Subcutaneous adipose tissue (tissue), 4 donors: ENCODE data around the gene NOL3. TPM values are rescaled to one million over a fixed set of nuclear protein-coding genes. Genes with fewer than 3 reads are reported as not detected.

ENCODE experiments used
- total RNA-seq, 4 donors: library from RNA; depleted of rRNA; stranded (reverse); fragments of >200 nt; gene quantifications; one replicate each; pipeline ENCODE4 v1.1.0, GENCODE V29; 2016
- TF ChIP-seq, protein P1 (sequence below): fragments of 450-650 bp; IDR thresholded peaks from one replicate; pipeline ENCODE4 v1.5.1; 2016; ENCODE audit warnings: low read depth, mild to moderate bottlenecking, control low read depth, antibody characterized with exemption, moderate library complexity

NOL3 gene
- total RNA-seq, 4 donors from 2014 or later: 22.9 to 106 (median 57.4) TPM

- TF ChIP-seq, protein P1, sequence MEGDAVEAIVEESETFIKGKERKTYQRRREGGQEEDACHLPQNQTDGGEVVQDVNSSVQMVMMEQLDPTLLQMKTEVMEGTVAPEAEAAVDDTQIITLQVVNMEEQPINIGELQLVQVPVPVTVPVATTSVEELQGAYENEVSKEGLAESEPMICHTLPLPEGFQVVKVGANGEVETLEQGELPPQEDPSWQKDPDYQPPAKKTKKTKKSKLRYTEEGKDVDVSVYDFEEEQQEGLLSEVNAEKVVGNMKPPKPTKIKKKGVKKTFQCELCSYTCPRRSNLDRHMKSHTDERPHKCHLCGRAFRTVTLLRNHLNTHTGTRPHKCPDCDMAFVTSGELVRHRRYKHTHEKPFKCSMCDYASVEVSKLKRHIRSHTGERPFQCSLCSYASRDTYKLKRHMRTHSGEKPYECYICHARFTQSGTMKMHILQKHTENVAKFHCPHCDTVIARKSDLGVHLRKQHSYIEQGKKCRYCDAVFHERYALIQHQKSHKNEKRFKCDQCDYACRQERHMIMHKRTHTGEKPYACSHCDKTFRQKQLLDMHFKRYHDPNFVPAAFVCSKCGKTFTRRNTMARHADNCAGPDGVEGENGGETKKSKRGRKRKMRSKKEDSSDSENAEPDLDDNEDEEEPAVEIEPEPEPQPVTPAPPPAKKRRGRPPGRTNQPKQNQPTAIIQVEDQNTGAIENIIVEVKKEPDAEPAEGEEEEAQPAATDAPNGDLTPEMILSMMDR: no peak
These were observed 6.3 kb upstream of the NOL3 start for GRCh38 chr16:67163999-67164558.

- TF ChIP-seq, protein P1: no peak
These were observed 5.7 kb upstream of the NOL3 start, which contains the start of gene HSF4 for GRCh38 chr16:67164599-67165061. TSS of gene HSF4 (plus strand) at chr16:67164745. CDS start at chr16:67164812, 67 bp downstream.

- TF ChIP-seq, protein P1: no peak
These were observed 4.9 kb upstream of the NOL3 start for GRCh38 chr16:67165121-67166078.

- TF ChIP-seq, protein P1: no peak
These were observed 4.2 kb upstream of the NOL3 start for GRCh38 chr16:67166110-67166547.

- TF ChIP-seq, protein P1: no peak
These were observed 3.7 kb upstream of the NOL3 start for GRCh38 chr16:67166598-67167168.

DNA sequence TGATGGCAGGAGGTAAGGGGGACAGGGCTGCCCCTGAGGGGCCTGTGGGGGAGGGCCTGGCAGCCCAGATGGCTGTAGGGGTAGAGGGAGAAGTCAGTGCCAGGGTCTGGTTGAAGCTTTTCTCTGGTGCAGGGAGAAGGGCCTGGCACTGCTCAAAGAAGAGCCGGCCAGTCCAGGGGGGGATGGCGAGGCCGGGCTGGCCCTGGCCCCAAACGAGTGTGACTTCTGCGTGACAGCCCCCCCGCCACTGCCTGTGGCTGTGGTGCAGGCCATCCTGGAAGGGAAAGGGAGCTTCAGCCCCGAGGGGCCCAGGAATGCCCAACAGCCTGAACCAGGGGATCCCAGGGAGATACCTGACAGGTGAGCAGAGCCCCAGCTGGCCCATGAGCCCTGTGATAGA is 2.8 kb upstream of the NOL3 start:
- TF ChIP-seq, protein P1: no peak

GRCh38 chr16:67169011-67169451 is 1.3 kb upstream of the NOL3 start:
- TF ChIP-seq, protein P1: no peak
